GM18508 (cell line): Measurements from ENCODE around the gene P2RX3.
A peak's percentile ranks its signal among the peaks of the same experiment; 100 is the strongest.
"Not testable (repeated sequence)": the region's sequence is repeated elsewhere in the genome, so short reads cannot be mapped to it uniquely, and the experiment has no call there.

Source experiments
- ATAC-seq: cut with Tn5 transposase; IDR thresholded peaks from one replicate; pipeline ENCODE4 v1.9.1; 2021; ENCODE audit warnings: moderate number of reproducible peaks; ENCODE audit not compliant: insufficient read depth, unreplicated experiment

P2RX3 gene

DNA sequence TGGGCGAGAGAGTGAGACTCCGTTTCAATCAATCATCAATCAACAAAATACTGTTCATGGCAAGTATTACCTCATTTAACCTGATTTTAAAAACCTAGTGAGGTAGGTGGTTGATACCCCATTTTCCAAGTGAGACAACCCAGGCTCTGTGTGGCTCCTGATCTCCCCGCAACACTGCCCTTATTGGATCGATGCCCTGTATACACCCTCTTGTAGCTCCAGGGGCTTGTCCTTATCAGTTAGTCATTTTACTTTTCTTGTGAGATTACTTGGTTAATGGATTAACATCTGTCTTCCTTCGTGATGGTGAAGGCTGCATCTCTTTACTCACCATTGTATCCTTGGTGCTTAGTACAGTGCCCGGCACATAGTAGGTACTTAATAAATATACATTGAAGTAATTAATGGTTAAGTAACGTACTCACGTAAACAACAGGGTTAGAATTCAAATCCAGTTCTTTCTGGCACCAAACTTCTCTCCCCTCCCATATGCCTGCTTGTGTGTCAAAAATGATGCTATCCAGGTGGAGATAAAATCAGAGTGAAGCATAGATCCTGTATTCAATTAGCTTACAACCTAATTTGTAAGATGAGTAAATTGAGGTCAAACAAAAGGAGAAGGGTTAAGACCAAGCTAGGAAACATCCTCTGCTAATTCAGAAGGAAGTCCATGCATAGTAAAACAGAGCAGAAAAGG lies 54.1 kb downstream of the P2RX3 start:
- ATAC-seq: no peak

DNA sequence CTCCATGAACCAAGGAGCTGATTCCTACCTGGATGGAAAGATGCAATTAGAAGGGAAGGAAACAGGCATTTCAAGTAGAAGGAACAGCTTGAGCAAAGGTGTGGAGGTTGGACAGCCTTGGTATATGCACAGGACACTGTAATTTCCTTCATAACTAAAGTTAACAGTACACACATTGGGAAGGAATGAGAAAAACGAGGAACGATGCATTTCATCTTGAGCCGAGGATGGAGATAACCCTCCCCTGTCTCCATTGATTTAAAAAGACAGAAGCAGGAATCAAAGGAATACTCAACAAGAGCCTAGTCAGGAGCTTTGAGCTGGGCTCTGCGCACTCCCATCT lies 54.6 kb downstream of the P2RX3 start:
- no peak for ATAC-seq

DNA sequence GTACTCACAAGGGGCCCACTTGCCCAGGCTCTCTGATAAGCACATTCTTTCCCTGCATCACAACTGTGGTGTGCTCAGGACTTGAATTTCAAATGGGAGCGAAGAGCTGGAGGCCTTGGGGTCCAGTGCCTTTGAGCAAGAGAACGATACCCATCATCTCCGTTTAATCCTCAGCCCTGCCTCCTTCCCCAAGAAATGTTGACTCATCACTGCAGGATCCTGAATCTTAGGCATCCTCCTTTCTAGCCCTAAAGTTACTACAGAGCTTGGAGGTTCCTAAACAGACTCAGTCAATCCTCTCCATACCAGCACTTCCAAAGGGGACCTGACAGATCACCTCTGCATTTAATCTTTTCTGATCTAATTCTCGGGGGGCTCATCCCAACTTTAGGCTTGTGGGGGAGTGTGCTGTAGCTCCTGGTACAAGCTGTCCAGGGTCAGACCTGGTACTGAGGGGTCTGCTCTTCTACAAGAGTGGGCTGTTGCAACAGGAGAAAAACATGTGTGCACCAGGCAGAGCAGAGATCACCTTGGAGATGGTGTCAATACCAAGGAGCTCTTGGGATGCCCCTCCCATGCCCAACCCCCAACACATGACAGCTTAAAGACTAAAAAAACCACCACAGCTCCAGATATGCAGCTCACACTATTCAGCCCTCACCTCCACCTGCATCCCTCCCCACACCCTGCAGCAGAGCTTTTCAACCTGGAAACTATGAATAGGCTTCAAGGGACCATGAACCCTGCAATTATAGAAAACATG lies 56.2 kb downstream of the P2RX3 start:
- ATAC-seq: no peak

DNA sequence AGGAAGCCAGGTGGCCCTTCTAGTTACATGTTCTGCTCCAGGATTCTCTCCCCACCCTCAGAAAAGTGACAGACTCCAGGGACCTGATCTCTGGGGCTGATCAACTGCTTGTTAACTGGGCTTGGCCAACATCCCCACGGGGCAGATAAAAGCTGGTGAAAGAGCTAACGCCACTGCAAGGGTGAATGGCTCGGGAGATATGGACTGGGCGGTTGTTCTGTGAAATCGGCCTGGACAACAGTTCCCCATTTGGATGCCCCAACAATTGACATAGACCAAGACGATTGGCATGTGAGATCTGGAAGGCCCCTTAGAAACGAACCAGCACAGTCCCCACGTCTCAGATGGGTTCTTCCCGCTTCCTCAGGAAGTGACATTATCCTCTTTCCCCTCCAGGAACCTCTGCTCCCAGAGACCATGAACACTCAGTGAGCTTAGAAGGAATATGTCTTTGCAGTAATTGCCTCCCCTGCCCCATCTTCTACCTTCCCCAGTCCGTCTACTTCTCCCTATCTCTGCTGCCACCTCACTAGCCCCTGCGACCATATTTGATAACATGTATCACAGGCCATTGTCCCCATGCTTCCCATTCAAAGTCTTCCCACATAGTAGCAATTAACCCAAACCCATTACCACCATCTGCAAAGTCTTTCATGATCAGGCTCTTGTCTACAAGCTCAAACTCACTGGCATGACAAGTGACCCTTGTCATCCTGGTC lies 57.9 kb downstream of the P2RX3 start:
- no peak for ATAC-seq

DNA sequence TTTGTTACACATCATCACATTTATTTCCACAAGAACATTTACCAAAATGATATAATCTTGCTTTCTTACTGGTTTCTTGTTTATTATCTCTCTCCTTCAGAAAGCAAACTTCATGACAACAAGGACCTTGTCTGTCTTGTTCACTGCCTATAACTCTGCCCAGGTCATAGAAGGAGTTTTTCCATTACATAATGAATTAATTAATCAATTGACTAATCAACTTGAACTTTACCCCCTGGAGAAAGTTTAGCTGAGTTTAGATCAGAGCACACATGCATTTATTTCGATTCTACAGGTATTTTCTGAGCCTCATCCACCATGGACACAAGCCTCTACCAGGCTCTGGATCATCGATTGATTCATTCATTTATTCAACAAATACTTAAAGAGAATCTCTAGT lies 58.6 kb downstream of the P2RX3 start:
- no peak for ATAC-seq

DNA sequence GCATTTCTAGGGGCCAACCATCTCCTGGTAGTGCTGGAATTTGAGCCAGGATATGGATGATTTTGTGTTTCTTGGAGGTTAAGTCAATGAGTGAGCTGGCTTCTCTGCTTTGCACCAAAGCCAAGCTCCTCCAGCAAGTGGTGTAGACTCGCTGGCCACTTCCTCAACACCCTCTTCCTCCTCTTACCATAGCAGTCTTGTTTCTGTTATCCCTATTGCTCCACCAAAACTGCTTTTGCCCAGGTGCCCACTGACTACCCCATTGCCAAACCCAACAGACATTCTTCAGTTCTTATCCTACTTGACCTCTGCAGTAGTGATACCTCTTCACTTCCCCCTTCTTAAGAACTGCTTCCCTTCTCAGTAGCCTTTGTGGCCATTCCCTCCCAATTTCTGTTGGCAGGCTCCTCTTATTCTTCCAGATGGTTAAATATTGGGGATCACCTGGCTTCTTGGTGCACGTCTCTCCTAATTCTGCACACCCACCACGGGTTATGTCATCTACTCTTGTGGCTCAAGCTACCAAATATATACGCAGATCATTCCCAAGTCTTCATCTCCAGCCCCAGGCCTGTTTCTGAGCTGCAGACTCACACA lies 59.3 kb downstream of the P2RX3 start:
- ATAC-seq: no peak

DNA sequence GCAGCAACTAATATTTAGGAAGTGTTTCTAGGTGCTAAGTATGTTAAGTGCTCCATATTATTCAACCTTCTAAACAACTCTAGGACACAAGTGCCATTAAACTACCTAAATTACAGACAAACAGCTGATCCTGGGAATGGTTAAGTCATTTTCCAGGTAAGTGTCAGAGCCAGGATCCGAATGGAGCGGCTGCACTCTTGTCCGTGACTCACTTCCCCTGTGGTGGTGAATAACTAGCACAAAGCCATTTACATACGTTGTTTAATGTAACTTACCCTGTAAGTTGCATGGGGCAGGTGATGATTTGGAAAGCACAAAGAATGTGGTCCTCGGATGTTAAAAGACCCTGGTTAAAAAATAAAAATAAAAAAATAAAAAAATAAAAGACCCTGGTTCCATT lies 61.1 kb downstream of the P2RX3 start:
- no peak for ATAC-seq

DNA sequence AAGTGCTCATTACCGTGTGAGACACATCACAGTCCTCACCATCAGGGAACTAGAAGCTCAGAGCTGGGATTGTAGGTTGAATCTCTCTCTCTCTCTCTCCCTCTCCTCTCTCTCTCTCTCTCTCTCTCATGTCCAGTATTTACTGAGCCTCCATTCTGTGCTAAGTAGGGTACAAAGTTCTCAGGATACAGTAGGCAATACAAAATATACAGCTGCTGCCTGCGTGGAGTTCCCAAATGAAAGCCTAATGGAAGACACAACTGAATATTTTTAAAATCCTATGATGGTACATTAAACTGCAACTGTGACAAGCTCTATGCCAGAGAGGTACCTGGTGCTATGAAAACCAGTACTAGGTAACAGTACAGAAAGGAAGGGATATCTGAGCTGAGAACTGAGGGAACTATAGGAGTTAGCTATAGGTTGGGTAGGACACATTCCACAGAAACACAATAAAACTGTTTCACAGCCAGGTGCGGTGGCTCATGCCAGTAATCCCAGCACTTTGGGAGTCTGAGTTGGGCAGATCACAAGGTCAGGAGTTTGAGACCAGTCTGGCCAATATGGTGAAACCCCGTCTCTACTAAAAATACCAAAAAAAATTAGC lies 61.9 kb downstream of the P2RX3 start:
- ATAC-seq: no peak

DNA sequence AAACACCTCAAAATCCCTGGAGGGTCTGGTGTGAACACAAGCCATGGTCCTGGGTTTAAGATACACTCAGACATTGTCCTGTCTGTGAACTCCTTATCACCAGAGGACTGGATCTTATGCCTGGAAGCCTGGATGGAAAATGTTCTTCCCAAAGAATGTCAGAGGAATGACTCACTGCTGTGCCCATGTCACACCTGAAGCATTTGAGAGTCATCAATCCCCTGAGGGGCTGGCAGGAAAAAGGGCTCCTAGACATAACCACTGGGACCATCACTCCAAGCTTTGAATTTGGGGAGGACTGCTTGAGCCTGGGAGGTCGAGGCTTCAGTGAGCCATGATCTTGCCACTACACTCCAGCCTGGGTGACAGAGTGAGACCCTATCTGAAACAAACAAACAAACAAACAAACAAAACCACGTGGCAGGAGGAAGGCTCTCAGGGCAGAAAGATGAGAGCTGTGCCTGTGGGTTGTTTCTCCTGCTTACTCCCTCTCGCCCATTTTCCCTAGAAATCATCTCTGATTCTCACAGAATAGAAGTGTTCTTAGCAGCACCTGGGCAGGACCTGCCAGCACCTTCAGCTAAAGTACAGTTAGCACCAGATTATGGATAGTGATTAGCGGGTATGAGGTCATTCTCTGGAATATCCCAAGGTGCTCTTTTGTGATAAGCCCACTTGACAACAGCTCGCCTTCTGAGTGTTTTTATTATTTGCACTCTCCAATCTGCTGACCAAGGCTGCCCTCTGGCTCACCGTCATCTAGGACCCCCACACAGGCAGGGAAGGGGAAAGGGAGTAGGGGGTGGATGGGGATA lies 64.2 kb downstream of the P2RX3 start:
- no peak for ATAC-seq

DNA sequence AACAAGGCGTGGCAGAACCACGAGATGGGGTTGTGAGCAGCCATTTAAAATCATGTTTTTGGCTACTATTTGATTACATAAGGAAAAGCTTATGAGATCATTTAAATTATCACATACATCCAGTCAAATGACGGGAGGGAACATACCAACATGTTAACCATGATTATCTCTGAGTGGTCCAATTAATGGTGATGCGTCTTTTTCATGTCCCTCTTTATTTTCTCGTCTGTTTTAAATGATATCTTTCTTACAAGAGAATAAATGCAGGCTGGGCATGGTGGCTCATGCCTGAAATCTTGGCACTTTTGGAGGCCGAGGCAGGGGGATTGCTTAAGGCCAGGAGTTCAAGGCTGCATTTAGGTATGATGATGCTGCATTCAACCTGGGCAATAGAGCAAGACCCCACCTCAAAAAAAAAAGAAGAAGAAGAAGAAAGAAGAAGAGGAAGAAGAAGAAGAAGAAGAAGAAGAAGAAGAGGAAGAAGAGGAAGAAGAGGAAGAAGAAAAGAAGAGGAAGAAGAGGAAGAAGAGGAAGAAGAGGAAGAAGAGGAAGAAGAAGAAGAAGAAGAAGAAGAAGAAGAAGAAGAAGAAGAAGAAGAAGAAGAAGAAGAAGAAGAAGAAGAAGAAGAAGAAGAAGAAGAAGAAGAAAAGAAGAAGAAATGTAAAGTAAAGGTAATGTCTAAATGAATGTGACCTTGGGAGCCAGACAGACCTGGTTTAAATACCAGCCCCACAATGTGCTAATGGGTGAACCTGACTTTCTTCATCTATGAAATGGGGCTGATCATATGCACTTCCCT lies 65.0 kb downstream of the P2RX3 start:
- not testable (repeated sequence) for ATAC-seq

DNA sequence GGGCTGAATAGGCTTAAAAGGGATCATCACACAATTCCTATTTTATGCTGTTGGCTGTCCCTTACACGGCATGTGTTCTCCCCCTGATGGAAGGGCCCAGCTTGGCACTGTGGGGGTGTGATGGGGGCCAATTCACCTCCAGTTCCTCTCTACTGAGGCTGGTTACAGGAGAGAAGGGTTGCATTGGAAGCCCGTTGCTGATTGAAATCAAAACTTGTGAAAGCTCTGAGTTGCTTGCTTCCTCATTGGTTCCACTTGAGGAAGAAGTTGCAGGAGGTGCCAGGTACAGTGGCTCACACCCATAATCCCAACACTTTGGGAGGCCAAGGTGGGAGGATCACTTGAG lies 65.6 kb downstream of the P2RX3 start:
- no peak for ATAC-seq

DNA sequence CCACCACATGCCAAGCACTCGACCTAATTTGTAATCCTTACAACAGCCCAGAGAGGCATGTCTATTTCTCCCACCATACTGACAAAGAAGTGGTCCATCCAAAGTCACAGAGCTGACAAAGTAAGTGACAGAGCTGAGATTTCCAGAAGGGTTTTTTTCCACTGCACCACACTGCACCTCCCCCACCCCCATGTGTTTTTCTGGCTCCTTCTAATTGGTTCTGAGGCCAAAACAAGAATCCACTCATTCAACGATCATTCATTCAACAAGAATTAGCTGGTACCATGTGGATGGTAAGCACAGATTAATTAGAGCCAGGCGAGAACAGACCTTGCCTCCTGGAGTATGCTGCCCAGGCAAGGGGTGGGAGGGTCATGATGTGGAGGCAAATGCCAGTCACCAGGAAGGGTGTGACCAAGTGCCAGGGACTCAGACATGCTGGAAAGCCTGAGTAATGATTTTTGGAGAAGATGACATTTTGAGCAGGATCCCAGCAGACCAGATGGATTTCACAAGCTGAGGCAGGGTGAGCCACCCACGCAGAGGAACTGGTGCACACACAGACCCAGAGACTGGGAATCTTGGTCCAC lies 67.2 kb downstream of the P2RX3 start:
- ATAC-seq: no peak

DNA sequence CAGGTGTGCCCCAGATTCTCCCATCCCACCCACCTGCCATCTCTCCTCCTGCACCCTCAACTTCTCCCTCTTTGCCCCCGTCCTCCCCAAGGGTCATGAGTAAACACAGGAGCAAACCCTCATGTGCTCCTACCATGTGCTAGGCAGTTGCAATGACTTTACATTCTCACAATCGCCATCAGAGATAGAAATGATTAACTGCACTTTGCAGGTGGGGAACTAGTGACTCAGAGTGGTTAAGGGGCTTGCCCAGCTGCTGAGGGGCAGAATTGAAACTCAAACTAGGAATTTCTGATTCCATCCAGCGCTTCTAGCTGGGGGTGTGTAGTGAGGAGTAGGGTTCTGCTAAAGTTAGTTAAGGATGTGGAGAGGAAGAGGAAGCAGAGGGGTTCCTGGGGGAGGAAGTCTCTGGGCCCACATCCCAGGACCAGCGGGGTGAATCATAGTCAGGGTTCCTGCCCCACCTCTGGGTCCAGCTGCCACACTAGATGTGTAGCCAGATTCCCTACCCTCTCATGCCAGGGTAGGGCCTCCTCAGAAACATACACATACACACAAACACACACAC lies 68.3 kb downstream of the P2RX3 start:
- peak; percentile 89 for ATAC-seq

DNA sequence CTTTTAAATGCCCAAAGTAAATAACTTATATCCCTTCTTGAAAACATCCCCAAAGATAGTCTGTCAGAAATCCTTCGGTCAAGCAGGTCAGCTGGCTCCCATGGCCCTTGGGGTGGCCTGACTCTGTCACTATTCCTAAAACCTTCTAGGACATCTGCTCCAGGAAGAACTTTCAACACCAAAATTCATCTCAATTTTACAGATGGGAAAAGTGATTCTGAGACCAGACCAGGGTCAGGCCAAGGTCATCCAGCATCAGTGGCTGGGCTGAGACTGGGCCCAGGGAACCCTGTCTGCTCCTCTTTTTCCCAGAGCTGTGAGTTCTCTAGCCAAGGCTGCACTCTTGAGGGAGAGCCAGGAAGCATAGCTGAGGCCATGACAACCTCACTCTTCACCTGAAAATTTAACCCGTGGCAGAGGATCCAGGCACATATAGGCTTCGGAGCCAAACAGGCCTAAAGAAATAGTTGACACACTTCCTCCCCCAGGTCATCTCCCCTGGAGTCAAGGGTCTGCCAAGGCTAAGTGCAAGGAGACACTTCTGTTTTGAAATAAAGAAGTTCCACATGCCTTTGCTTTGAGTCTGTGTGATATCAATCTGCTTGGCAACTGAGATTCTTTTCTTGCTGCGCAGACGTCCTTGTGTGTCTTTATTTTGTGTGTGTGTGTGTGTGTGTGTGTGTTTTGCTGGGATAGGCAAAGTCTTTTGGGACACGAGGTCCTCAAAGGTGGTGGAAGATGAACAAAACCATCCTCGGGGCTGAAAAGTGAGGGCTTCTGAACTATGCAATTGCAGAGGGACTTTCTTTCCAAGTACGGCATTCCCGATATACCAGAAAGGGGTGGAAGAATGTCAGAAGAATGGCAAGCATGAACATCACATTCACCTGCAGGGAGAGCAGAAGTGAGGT lies 69.1 kb downstream of the P2RX3 start:
- no peak for ATAC-seq

DNA sequence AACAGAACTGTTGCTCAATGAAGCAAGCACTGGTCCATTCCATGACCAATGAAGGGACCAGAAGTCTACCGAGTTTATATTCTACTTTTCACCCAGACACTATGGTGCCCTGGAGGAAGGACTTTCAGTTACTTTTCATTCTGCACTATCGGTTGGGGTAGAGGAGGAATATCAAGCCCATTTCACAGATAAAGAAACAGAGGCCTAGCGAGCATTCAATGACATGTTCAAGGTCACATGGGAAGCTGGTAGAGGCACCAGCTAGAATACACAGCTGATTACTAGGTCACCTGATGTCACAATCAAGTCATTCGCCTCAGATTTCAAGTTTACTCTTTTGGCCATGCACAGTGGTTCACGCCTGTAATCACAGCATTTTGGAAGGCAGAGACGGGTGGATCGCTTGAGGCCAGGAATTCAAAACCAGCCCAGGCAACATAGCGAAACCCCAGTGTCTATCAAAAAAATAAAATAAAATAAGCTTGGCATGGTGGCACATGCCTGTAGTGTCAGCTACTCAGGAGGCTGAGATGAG lies 69.9 kb downstream of the P2RX3 start:
- ATAC-seq: no peak

DNA sequence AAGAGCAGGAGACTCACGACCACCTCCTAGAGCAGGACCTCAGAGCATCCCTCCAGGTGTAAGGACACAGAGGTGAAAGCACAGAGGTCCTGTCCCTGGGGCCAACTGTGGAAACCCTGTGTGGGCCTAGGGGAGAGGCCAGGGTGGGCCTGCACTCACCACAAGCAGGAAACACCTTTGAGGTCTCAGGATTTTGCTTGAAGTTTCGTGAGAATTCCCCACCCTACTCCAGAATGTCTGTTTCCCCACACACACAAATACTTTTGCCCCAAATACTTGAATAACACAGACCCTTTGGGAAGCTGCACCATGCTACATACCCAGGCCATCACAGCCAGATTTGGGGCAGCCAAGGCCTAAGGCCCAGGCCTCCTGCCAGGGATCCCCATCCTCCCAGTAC lies 70.6 kb downstream of the P2RX3 start:
- ATAC-seq: no peak
